ENCODE results near the gene SYNE4. TPM values are rescaled to one million over a fixed set of nuclear protein-coding genes. Genes with fewer than 3 reads are reported as not detected.

SYNE4 gene
- total and polyA plus RNA-seq, 9 of the 15 experiments (the other 6 are each of a cell fraction or from before 2014, with no cell fraction given), result 0.03 to 0.65 (median 0.29) TPM

DNA sequence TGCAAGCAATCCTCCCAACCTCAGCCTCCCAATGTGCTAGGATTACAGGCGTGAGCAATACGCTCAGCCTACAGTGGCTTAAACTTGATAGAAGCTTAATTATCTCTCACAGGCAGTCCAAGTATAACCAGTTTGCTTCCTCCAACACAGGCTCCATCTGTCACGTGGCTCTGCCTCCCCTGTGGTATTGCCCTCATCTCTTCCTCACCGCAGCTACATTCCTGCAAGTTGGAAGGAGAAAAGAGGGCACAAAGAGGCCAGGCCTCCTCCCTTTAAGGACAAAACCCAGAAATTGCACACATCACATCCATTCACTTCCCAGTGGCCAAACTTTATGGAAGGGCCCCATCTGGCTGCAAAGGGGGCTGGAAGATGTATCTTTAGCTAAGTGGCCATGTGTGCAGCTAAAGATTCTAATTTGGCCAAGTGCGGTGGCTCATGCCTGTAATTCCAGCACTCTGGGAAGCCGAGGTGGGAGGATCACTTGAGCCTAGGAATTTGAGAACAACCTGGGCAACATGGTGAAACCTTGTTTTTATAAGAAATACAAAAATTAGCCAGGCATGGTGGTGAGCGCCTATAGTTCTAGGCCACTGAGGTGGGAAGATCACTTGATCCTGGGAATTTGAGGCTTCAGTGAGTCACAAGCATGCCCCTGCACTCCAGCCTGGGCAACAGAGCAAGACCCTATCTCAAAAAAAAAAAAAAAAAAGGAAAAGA, 16.7 kb downstream of the SYNE4 start (continued):
- TF ChIP-seq, protein P1, sequence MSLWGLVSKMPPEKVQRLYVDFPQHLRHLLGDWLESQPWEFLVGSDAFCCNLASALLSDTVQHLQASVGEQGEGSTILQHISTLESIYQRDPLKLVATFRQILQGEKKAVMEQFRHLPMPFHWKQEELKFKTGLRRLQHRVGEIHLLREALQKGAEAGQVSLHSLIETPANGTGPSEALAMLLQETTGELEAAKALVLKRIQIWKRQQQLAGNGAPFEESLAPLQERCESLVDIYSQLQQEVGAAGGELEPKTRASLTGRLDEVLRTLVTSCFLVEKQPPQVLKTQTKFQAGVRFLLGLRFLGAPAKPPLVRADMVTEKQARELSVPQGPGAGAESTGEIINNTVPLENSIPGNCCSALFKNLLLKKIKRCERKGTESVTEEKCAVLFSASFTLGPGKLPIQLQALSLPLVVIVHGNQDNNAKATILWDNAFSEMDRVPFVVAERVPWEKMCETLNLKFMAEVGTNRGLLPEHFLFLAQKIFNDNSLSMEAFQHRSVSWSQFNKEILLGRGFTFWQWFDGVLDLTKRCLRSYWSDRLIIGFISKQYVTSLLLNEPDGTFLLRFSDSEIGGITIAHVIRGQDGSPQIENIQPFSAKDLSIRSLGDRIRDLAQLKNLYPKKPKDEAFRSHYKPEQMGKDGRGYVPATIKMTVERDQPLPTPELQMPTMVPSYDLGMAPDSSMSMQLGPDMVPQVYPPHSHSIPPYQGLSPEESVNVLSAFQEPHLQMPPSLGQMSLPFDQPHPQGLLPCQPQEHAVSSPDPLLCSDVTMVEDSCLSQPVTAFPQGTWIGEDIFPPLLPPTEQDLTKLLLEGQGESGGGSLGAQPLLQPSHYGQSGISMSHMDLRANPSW (CRISPR knock-in tag; IDR thresholded peaks at IDR 0.05), result no peak
- no peak for TF ChIP-seq SIN3B (IDR thresholded peaks at IDR 0.05; ENCODE audit: low read depth)
- no peak for TF ChIP-seq ZNF75A (CRISPR knock-in tag; IDR thresholded peaks at IDR 0.05)
- TF ChIP-seq, protein P2, sequence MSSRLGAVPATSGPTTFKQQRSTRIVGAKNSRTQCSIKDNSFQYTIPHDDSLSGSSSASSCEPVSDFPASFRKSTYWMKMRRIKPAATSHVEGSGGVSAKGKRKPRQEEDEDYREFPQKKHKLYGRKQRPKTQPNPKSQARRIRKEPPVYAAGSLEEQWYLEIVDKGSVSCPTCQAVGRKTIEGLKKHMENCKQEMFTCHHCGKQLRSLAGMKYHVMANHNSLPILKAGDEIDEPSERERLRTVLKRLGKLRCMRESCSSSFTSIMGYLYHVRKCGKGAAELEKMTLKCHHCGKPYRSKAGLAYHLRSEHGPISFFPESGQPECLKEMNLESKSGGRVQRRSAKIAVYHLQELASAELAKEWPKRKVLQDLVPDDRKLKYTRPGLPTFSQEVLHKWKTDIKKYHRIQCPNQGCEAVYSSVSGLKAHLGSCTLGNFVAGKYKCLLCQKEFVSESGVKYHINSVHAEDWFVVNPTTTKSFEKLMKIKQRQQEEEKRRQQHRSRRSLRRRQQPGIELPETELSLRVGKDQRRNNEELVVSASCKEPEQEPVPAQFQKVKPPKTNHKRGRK (tag; IDR thresholded peaks at IDR 0.05), result no peak
- no peak for TF ChIP-seq CHD4 (IDR thresholded peaks at IDR 0.05; ENCODE audit: insufficient read depth, insufficient replicate concordance, low read depth, low read length, poor library complexity, severe bottlenecking)
- TF ChIP-seq, protein P3, sequence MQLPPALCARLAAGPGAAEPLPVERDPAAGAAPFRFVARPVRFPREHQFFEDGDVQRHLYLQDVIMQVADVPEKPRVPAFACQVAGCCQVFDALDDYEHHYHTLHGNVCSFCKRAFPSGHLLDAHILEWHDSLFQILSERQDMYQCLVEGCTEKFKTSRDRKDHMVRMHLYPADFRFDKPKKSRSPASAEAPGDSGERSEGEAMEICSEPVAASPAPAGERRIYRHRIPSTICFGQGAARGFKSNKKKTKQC (CRISPR knock-in tag; IDR thresholded peaks at IDR 0.05), result no peak
- no peak for TF ChIP-seq ZNF133 (CRISPR knock-in tag; IDR thresholded peaks at IDR 0.05)
- no peak for TF ChIP-seq NEUROD1 (IDR thresholded peaks at IDR 0.05; ENCODE audit: borderline replicate concordance, low read depth, low read length, partially characterized antibody)
- no peak for TF ChIP-seq SIN3A (IDR thresholded peaks at IDR 0.05; ENCODE audit: borderline replicate concordance in 2 of 2, control insufficient read depth in 1 of 2, low read depth in 2 of 2, low read length in 2 of 2)
- no peak for TF ChIP-seq SMARCA4 (IDR thresholded peaks at IDR 0.05)
- TF ChIP-seq ZNF57 (CRISPR knock-in tag; IDR thresholded peaks at IDR 0.05), result no peak
- TF ChIP-seq HDGF (IDR thresholded peaks at IDR 0.05), result no peak
- TF ChIP-seq, protein P4, sequence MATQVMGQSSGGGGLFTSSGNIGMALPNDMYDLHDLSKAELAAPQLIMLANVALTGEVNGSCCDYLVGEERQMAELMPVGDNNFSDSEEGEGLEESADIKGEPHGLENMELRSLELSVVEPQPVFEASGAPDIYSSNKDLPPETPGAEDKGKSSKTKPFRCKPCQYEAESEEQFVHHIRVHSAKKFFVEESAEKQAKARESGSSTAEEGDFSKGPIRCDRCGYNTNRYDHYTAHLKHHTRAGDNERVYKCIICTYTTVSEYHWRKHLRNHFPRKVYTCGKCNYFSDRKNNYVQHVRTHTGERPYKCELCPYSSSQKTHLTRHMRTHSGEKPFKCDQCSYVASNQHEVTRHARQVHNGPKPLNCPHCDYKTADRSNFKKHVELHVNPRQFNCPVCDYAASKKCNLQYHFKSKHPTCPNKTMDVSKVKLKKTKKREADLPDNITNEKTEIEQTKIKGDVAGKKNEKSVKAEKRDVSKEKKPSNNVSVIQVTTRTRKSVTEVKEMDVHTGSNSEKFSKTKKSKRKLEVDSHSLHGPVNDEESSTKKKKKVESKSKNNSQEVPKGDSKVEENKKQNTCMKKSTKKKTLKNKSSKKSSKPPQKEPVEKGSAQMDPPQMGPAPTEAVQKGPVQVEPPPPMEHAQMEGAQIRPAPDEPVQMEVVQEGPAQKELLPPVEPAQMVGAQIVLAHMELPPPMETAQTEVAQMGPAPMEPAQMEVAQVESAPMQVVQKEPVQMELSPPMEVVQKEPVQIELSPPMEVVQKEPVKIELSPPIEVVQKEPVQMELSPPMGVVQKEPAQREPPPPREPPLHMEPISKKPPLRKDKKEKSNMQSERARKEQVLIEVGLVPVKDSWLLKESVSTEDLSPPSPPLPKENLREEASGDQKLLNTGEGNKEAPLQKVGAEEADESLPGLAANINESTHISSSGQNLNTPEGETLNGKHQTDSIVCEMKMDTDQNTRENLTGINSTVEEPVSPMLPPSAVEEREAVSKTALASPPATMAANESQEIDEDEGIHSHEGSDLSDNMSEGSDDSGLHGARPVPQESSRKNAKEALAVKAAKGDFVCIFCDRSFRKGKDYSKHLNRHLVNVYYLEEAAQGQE (IDR thresholded peaks at IDR 0.05; ENCODE audit: borderline replicate concordance), result no peak
- TF ChIP-seq, protein P4 (CRISPR knock-in tag; IDR thresholded peaks at IDR 0.05; ENCODE audit: low read depth), result no peak
- TF ChIP-seq ZNF766 (CRISPR knock-in tag; conservative IDR thresholded peaks at IDR 0.05), result no peak

All from K562 (cell line).